SK-N-SH (cell line): ENCODE measurements around the gene TSHZ3.

Experiments used
- EZH2phosphoT487 ChIP-seq: fragments of 200-600 bp; sonication (generic); IDR thresholded peaks from 2 replicates; pipeline ENCODE4 v1.6.1; 2017; ENCODE audit warnings: low read depth, mixed run types, mild to moderate bottlenecking, antibody characterized with exemption, moderate library complexity, borderline replicate concordance
- GABPA ChIP-seq: IDR thresholded peaks from 2 replicates; pipeline ENCODE4 v1.4.0; 2012; ENCODE audit warnings: low read depth, mild to moderate bottlenecking
- RFX5 ChIP-seq: IDR thresholded peaks from 2 replicates; pipeline ENCODE4 v1.6.1; 2012; ENCODE audit warnings: mild to moderate bottlenecking, improper control_type of control experiment, low read length
- SMC3 ChIP-seq: IDR thresholded peaks from 2 replicates; pipeline ENCODE4 v1.6.1; 2012; ENCODE audit warnings: low read depth, low read length, improper control_type of control experiment
- TCF12 ChIP-seq: IDR thresholded peaks from 2 replicates; pipeline ENCODE4 v1.4.0; 2012
- YY1 ChIP-seq: IDR thresholded peaks from 2 replicates; pipeline ENCODE4 v1.4.0; 2012; ENCODE audit warnings: low read depth, mild to moderate bottlenecking
- TF ChIP-seq, protein P1 (sequence below): IDR thresholded peaks from 2 replicates; pipeline ENCODE4 v1.4.0; 2012; ENCODE audit warnings: low read depth, borderline replicate concordance
- TF ChIP-seq, protein P2 (sequence below): fragments of 200-600 bp; sonication (generic); IDR thresholded peaks from 2 replicates; pipeline ENCODE4 v1.6.1; 2017; ENCODE audit warnings: antibody characterized with exemption, mild to moderate bottlenecking, moderate library complexity

DNA sequence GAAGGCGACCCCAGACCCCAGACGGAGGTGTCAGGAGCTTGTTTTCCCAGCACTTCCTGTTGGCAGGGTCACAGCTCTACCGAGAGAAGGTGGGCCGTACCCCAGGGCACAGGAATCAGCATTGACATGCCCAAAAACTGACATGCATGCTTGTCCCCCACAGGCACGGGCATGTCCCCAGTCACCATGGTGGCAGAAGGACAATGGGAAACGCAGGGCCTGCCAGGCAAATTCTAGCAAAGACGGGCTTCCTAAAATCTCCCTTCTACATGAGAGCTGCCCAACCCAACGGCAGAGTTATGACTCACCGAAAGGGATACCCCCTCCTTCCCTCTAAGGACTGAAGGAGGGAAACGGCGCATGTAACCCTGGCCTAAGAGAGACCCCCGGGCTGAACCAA, 18.5 kb downstream of the TSHZ3 start:
- TF ChIP-seq TCF12 (no peak), GABPA (no peak), SMC3 (no peak), RFX5 (no peak), YY1 (no peak), EZH2phosphoT487 (no peak)
- TF ChIP-seq, protein P1, sequence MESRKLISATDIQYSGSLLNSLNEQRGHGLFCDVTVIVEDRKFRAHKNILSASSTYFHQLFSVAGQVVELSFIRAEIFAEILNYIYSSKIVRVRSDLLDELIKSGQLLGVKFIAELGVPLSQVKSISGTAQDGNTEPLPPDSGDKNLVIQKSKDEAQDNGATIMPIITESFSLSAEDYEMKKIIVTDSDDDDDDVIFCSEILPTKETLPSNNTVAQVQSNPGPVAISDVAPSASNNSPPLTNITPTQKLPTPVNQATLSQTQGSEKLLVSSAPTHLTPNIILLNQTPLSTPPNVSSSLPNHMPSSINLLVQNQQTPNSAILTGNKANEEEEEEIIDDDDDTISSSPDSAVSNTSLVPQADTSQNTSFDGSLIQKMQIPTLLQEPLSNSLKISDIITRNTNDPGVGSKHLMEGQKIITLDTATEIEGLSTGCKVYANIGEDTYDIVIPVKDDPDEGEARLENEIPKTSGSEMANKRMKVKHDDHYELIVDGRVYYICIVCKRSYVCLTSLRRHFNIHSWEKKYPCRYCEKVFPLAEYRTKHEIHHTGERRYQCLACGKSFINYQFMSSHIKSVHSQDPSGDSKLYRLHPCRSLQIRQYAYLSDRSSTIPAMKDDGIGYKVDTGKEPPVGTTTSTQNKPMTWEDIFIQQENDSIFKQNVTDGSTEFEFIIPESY, result no peak
- TF ChIP-seq, protein P2, sequence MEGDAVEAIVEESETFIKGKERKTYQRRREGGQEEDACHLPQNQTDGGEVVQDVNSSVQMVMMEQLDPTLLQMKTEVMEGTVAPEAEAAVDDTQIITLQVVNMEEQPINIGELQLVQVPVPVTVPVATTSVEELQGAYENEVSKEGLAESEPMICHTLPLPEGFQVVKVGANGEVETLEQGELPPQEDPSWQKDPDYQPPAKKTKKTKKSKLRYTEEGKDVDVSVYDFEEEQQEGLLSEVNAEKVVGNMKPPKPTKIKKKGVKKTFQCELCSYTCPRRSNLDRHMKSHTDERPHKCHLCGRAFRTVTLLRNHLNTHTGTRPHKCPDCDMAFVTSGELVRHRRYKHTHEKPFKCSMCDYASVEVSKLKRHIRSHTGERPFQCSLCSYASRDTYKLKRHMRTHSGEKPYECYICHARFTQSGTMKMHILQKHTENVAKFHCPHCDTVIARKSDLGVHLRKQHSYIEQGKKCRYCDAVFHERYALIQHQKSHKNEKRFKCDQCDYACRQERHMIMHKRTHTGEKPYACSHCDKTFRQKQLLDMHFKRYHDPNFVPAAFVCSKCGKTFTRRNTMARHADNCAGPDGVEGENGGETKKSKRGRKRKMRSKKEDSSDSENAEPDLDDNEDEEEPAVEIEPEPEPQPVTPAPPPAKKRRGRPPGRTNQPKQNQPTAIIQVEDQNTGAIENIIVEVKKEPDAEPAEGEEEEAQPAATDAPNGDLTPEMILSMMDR, result no peak
